HG03575 (cell line): Measurements from ENCODE around the gene FUT6.
"Not testable (repeated sequence)": the region's sequence is repeated elsewhere in the genome, so short reads cannot be mapped to it uniquely, and the experiment has no call there.

Experiments used
- ATAC-seq: cut with Tn5 transposase; IDR thresholded peaks from one replicate; pipeline ENCODE4 v1.9.1; 2021; ENCODE audit not compliant: unreplicated experiment, insufficient number of reproducible peaks, low FRiP score; ENCODE audit errors: extremely low read depth

Gene FUT6

GRCh38 chr19:5792224-5792623 lies 47.3 kb downstream of the FUT6 start:
- ATAC-seq: no peak

GRCh38 chr19:5790559-5791520 lies 48.7 kb downstream of the FUT6 start, which contains the start of gene DUS3L:
TSS of gene DUS3L (minus strand) at chr19:5791163. CDS start at chr19:5791141, 22 bp downstream.
- ATAC-seq: peak; percentile 64

- ATAC-seq: no peak
These were observed 49.5 kb downstream of the FUT6 start for GRCh38 chr19:5789886-5790558.

GRCh38 chr19:5789351-5789761 lies 50.1 kb downstream of the FUT6 start:
- ATAC-seq: no peak

- ATAC-seq: no peak
These were observed 51.1 kb downstream of the FUT6 start for GRCh38 chr19:5788422-5788821.

GRCh38 chr19:5787409-5788182 lies 51.9 kb downstream of the FUT6 start:
- no peak for ATAC-seq

- ATAC-seq: no peak
These were observed 52.7 kb downstream of the FUT6 start for GRCh38 chr19:5786593-5787408.

GRCh38 chr19:5785423-5785822 lies 54.1 kb downstream of the FUT6 start:
- ATAC-seq: no peak

- ATAC-seq: no peak
These were observed 54.8 kb downstream of the FUT6 start, which contains the start of gene PRR22 for GRCh38 chr19:5784581-5785147. TSS of gene PRR22 (minus strand) at chr19:5784746. CDS start at chr19:5784660, 86 bp downstream.

GRCh38 chr19:5782945-5783919 lies 56.3 kb downstream of the FUT6 start:
- no peak for ATAC-seq

GRCh38 chr19:5782322-5782721 lies 57.2 kb downstream of the FUT6 start:
- no peak for ATAC-seq

- not testable (repeated sequence) for ATAC-seq
These were observed 58.6 kb downstream of the FUT6 start for GRCh38 chr19:5780916-5781315.
